ENCODE measurements around the gene PRPF8. TPM values are rescaled to one million over a fixed set of nuclear protein-coding genes. Genes with fewer than 3 reads are reported as not detected.
A peak's percentile ranks its signal among the peaks of the same experiment; 100 is the strongest.

PRPF8 gene
- total and polyA plus RNA-seq, 2 of the 13 experiments (the other 11 are each of a cell fraction or from before 2014, with no cell fraction given) = 112 to 179 TPM

DNA sequence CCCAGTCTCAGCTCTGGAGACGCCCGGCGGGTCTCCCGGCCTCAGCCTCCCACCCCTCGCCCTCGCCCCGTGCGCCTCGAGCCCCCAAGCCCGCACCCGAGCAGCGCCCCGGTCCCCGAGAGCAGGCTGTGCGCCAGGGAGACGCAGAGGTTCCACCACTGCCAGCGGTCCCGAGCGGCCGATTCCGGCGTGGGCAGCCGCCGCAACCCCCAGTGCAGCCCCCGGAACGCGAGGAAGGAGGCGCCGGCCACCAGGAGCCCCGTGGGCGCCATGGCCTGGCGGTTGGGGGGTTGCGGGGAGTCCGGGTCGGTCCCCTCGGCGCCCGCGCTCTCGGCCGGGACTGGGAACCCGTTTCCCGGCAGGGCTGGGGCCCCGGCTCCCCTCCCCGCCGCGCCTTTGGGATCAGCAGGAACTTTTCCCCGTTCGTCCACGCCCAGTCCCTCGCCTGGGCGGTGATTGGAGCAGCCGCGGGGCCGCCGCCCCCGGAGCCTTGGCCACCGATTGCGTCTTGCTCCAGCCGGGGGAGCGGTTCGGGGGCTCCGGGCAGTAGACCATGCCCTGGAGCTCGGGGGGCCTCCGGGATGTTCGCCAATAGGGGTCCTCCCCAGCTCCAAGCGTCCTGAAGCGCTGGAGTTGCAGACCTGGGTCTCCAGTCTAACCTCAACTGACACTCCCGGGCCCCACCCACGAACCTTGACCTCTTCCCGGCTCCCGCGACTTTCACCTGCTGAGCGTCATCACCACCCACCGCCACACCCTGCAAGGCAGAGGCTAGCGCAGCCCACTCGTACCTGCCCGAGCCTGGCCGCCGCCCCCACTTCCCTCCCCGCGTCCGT is 25.5 kb upstream of the PRPF8 start, which contains the start of gene TLCD2 (continued):
- TF ChIP-seq, protein P1, sequence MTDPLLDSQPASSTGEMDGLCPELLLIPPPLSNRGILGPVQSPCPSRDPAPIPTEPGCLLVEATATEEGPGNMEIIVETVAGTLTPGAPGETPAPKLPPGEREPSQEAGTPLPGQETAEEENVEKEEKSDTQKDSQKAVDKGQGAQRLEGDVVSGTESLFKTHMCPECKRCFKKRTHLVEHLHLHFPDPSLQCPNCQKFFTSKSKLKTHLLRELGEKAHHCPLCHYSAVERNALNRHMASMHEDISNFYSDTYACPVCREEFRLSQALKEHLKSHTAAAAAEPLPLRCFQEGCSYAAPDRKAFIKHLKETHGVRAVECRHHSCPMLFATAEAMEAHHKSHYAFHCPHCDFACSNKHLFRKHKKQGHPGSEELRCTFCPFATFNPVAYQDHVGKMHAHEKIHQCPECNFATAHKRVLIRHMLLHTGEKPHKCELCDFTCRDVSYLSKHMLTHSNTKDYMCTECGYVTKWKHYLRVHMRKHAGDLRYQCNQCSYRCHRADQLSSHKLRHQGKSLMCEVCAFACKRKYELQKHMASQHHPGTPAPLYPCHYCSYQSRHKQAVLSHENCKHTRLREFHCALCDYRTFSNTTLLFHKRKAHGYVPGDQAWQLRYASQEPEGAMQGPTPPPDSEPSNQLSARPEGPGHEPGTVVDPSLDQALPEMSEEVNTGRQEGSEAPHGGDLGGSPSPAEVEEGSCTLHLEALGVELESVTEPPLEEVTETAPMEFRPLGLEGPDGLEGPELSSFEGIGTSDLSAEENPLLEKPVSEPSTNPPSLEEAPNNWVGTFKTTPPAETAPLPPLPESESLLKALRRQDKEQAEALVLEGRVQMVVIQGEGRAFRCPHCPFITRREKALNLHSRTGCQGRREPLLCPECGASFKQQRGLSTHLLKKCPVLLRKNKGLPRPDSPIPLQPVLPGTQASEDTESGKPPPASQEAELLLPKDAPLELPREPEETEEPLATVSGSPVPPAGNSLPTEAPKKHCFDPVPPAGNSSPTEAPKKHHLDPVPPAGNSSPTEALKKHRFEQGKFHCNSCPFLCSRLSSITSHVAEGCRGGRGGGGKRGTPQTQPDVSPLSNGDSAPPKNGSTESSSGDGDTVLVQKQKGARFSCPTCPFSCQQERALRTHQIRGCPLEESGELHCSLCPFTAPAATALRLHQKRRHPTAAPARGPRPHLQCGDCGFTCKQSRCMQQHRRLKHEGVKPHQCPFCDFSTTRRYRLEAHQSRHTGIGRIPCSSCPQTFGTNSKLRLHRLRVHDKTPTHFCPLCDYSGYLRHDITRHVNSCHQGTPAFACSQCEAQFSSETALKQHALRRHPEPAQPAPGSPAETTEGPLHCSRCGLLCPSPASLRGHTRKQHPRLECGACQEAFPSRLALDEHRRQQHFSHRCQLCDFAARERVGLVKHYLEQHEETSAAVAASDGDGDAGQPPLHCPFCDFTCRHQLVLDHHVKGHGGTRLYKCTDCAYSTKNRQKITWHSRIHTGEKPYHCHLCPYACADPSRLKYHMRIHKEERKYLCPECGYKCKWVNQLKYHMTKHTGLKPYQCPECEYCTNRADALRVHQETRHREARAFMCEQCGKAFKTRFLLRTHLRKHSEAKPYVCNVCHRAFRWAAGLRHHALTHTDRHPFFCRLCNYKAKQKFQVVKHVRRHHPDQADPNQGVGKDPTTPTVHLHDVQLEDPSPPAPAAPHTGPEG (CRISPR knock-in tag; IDR thresholded peaks at IDR 0.05) = no peak
- TF ChIP-seq HMGXB4 (CRISPR knock-in tag; IDR thresholded peaks at IDR 0.05; ENCODE audit: borderline replicate concordance in 1 of 2, low read depth in 1 of 2) = peak in 1 of 2 experiments; percentile 78; a peak in 2 of 4 replicates
- TF ChIP-seq, protein P2, sequence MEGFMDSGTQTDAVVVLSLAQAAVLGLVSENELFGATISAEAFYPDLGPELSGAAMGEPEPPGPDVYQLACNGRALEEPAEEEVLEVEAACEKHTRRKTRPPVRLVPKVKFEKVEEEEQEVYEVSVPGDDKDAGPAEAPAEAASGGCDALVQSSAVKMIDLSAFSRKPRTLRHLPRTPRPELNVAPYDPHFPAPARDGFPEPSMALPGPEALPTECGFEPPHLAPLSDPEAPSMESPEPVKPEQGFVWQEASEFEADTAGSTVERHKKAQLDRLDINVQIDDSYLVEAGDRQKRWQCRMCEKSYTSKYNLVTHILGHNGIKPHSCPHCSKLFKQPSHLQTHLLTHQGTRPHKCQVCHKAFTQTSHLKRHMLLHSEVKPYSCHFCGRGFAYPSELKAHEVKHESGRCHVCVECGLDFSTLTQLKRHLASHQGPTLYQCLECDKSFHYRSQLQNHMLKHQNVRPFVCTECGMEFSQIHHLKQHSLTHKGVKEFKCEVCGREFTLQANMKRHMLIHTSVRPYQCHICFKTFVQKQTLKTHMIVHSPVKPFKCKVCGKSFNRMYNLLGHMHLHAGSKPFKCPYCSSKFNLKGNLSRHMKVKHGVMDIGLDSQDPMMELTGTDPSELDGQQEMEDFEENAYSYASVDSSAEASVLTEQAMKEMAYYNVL (CRISPR knock-in tag; IDR thresholded peaks at IDR 0.05; ENCODE audit: borderline replicate concordance) = no peak
- TF ChIP-seq GMEB1 (CRISPR knock-in tag; IDR thresholded peaks at IDR 0.05; ENCODE audit: borderline replicate concordance) = no peak
- TF ChIP-seq, protein P3, sequence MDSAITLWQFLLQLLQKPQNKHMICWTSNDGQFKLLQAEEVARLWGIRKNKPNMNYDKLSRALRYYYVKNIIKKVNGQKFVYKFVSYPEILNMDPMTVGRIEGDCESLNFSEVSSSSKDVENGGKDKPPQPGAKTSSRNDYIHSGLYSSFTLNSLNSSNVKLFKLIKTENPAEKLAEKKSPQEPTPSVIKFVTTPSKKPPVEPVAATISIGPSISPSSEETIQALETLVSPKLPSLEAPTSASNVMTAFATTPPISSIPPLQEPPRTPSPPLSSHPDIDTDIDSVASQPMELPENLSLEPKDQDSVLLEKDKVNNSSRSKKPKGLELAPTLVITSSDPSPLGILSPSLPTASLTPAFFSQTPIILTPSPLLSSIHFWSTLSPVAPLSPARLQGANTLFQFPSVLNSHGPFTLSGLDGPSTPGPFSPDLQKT (CRISPR knock-in tag; IDR thresholded peaks at IDR 0.05; ENCODE audit: borderline replicate concordance) = no peak
- 0 out of 2 replicates have a peak, but pooled peaks have one; percentile 5 for TF ChIP-seq HNF4G (IDR thresholded peaks at IDR 0.05; ENCODE audit: borderline replicate concordance, low read depth, low read length)
- no peak for TF ChIP-seq HNF4G (CRISPR knock-in tag; IDR thresholded peaks at IDR 0.05; ENCODE audit: borderline replicate concordance, low read depth)
- TF ChIP-seq HDAC1 (CRISPR knock-in tag; IDR thresholded peaks at IDR 0.05) = peak; percentile 66
- TF ChIP-seq ELF3 (CRISPR knock-in tag; IDR thresholded peaks at IDR 0.05) = peak; percentile 24; the same call in 1 of the 2 replicates
- TF ChIP-seq ZMYM3 (CRISPR knock-in tag; IDR thresholded peaks at IDR 0.05) = no peak
- TF ChIP-seq TEAD2 (CRISPR knock-in tag; IDR thresholded peaks at IDR 0.05) = no peak
